Psoas muscle (tissue), 8 donors: ENCODE results near the gene ADCY2. TPM values are rescaled to one million over a fixed set of nuclear protein-coding genes. Genes with fewer than 3 reads are reported as not detected.

Experiments used
- ATAC-seq, 4 donors: fragments of 200-7000 bp; cut with Tn5 transposase; one replicate each; pipeline ENCODE4 v1.9.1; 2020; ENCODE audit warnings: moderate library complexity in 3 of 4, mild to moderate bottlenecking in 2 of 4
- DNase-seq, 2 donors: peaks; one replicate each; pipeline ENCODE4 v3.0.0-alpha.2; 2020
- H3K27ac ChIP-seq: fragments of 200-600 bp; one replicate; pipeline ENCODE4 v1.8.0; 2022
- H3K27me3 ChIP-seq, 3 donors: fragments of 200-600 bp in 1 of 3; one replicate each; pipeline versions ENCODE4 v1.6.1 to v1.8.0; 2013 to 2022; ENCODE audit warnings: low read length in 2 of 3, mild to moderate bottlenecking in 2 of 3, moderate library complexity in 1 of 3; ENCODE audit not compliant: insufficient read depth in 3 of 3
- H3K36me3 ChIP-seq, 2 donors: fragments of 200-600 bp in 1 of 2; one replicate each; pipeline versions ENCODE4 v1.6.1 to v1.8.0; 2013 to 2022; ENCODE audit warnings: low read depth in 1 of 2, mild to moderate bottlenecking in 1 of 2, moderate library complexity in 1 of 2; ENCODE audit not compliant: insufficient read depth in 1 of 2
- H3K4me1 ChIP-seq: fragments of 200-600 bp; one replicate; pipeline ENCODE4 v1.8.0; 2022
- H3K4me3 ChIP-seq: fragments of 200-600 bp; one replicate; pipeline ENCODE4 v1.8.0; 2022; ENCODE audit warnings: mild to moderate bottlenecking
- H3K9me3 ChIP-seq: fragments of 200-600 bp; one replicate; pipeline ENCODE4 v1.8.0; 2022
- CTCF ChIP-seq: fragments of 200-600 bp; IDR thresholded peaks from one replicate; pipeline ENCODE4 v1.8.0; 2022; ENCODE audit warnings: antibody characterized with exemption
- WGBS, 3 donors: extraction: QIAGEN DNeasy Blood & Tissue Kit; methylation state at CpG; one replicate each; pipeline versions ENCODE4 v1.1.6 to v1.1.7; 2013; 5-methylcytosine and 5-hydroxymethylcytosine counted together
- intact Hi-C, 2 donors: fragments of 100-400 bp; cut with DNase I; formaldehyde crosslinking; loops; one replicate each; pipeline versions ENCODE4 v1.11.0 to v1.14.2; 2022
- polyA plus RNA-seq, 3 donors: library from polyadenylated mRNA; stranded (reverse); fragments of 200-250 nt; gene quantifications; one replicate each; pipeline ENCODE4 v1.2.3, GENCODE V29; 2013
- total RNA-seq, 4 donors: library from RNA; stranded (reverse); fragmentation: NEBNext Ultra II Directional in 2 of 4; extraction: Animal tissue kit (Norgen Biotek cat#: 25700) in 2 of 4; gene quantifications; one replicate each; pipeline versions ENCODE4 v1.2.1 to v1.2.4, GENCODE V29; 2021 to 2023
- donor health status: healthy with polysubstance abuse.
- donor health status: DM: no; HTN: no; CAD: no; lungs with moderate emphysema.
- donor health status: Bipolar disorder and iron deficiency.
- donor health status: healthy.
- donor health status: DM: yes; HTN: yes; CAD: no.
- donor health status: DM: no; HTN: no; CAD: no.
- donor health status: DM: no; HTN: no; CAD: no.
- donor health status: DM: yes; HTN: yes; CAD: no.

Gene ADCY2
- total and polyA plus RNA-seq, 7 donors, result 24.3 to 91.4 (median 55.1) TPM

DNA sequence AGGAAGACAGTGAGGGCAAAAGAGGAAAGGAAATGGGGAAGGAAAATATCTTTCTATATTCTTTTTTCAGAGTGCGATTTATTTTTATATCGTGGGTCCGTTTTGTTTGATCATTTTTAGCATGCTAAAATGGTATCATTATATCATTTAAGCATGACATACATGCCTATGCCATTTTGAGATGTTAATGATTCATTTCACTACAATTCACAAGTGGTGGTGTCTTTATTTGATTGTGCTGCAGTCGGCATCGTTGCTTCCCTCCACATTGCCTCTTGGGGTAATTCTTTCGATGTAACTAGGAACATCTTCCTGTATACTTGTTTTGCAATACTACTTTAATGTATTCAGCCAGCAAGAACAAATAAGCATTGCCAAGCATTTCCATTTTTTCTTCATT lies 309.8 kb downstream of the ADCY2 start:
- no peak for TF ChIP-seq CTCF
- intact Hi-C loops, result no loop called here
- H3K9me3 ChIP-seq, result no peaks in the 10 kb centered on the region
- peaks cover 0 to 25% of the 10 kb centered on the region in 2 donors for H3K36me3 ChIP-seq
- 48 to 74% (median 62%) methylated on average over 6 of the region's 6 CpGs for WGBS, 3 donors
- H3K4me1 ChIP-seq, result peaks cover 10% of the 10 kb centered on the region
- H3K4me3 ChIP-seq, result no peak overlapping the region
- peak in 2 of 4 donors; percentile 63 to 74 for ATAC-seq
- no peak overlapping the region for H3K27ac ChIP-seq
- DNase-seq, result no peak
- no peaks in the 10 kb centered on the region for H3K27me3 ChIP-seq

GRCh38 chr5:7706256-7706655 lies 310.3 kb downstream of the ADCY2 start:
- no peak overlapping the region for H3K27ac ChIP-seq
- no peaks in the 10 kb centered on the region for H3K9me3 ChIP-seq
- intact Hi-C loops, result no loop called here
- DNase-seq (no peak), ATAC-seq (no peak)
- peaks cover 10% of the 10 kb centered on the region for H3K4me1 ChIP-seq
- H3K4me3 ChIP-seq, result no peak overlapping the region
- no peak for TF ChIP-seq CTCF
- WGBS, 3 donors, result 57 to 63% (median 61%) methylated on average over 4 of the region's 4 CpGs
- peaks cover 0 to 28% of the 10 kb centered on the region in 2 donors for H3K36me3 ChIP-seq
- no peaks in the 10 kb centered on the region for H3K27me3 ChIP-seq

GRCh38 chr5:7714119-7714518 lies 318.2 kb downstream of the ADCY2 start:
- Histone ChIP-seq H3K4me3 (no peak overlapping the region), H3K27me3 (no peaks in the 10 kb centered on the region), H3K36me3 (peaks cover 0 to 34% of the 10 kb centered on the region in 2 donors), H3K9me3 (no peaks in the 10 kb centered on the region), H3K27ac (peak overlapping the region; percentile 81), H3K4me1 (peaks cover 9% of the 10 kb centered on the region)
- WGBS, 3 donors, result 48 to 75% (median 49%) methylated on average over 6 of the region's 6 CpGs
- no peak for DNase-seq
- intact Hi-C loops, result no loop called here
- peak; percentile 82 to 94 (median 92) for ATAC-seq
- no peak for TF ChIP-seq CTCF

DNA sequence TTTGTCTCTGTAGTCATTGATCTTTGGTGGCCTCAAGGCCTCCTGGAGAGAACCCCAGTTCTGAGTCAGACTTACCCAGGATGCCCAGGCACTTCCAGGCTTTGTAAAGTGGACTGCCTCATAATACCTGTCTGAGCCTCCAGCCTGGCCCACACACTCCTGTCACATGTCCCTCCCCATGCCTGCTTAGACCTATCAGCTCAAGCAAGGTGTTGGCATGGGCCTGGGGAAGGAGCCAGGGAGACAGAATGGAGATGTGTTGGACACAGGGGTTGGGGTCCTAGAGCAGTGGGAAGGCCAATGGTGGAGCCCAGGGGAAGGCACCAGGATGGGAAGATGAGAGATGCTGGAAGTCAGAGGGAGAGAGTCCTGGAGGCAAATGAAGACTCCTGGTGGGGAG lies 318.8 kb downstream of the ADCY2 start:
- H3K9me3 ChIP-seq, result no peaks in the 10 kb centered on the region
- no peaks in the 10 kb centered on the region for H3K27me3 ChIP-seq
- DNase-seq, result no peak
- peaks cover 9% of the 10 kb centered on the region for H3K4me1 ChIP-seq
- intact Hi-C loops, result no loop called here
- ATAC-seq, result peak; percentile 21 to 43 (median 26)
- H3K36me3 ChIP-seq, result peaks cover 0 to 28% of the 10 kb centered on the region in 2 donors
- H3K4me3 ChIP-seq, result no peak overlapping the region
- no peak for TF ChIP-seq CTCF
- H3K27ac ChIP-seq, result peak overlapping the region; percentile 81

DNA sequence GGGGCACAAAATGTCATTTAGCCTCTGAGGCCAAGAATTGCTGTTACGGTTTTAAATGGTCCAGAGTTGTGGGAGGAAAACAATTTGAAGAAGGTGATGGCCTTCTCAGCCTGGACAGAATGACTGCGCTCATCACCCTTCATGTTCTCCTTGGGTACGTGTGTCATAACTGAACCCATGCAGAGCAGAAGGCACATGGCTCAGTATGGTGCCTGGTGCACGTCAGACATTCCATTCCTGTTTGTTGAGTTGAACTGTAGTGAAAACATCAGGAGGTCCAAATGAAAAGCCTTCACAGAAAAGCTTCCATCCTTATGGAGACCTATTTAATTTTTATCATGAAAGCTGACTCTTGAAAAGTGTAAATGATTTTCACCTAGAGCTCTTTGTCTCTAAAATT lies 321.8 kb downstream of the ADCY2 start:
- no peak for TF ChIP-seq CTCF
- Histone ChIP-seq H3K4me1 (peaks cover 9% of the 10 kb centered on the region), H3K27ac (no peak overlapping the region), H3K9me3 (no peaks in the 10 kb centered on the region), H3K27me3 (no peaks in the 10 kb centered on the region), H3K4me3 (no peak overlapping the region), H3K36me3 (peaks cover 0 to 19% of the 10 kb centered on the region in 2 donors)
- DNase-seq (no peak), ATAC-seq (peak in 1 of 4 donors; percentile 44)
- 88 to 92% (median 89%) methylated on average over 4 of the region's 4 CpGs for WGBS, 3 donors
- intact Hi-C loops, result no loop called here
